ENCODE measurements around the gene DCAF10. TPM values are rescaled to one million over a fixed set of nuclear protein-coding genes. Genes with fewer than 3 reads are reported as not detected.
"Not testable (repeated sequence)": the region's sequence is repeated elsewhere in the genome, so short reads cannot be mapped to it uniquely, and the experiment has no call there.

DCAF10 gene
- total and polyA plus RNA-seq, 2 donors (not counting 1 experiment from before 2014, with no cell fraction given) = 9.5 to 22.1 TPM

DNA sequence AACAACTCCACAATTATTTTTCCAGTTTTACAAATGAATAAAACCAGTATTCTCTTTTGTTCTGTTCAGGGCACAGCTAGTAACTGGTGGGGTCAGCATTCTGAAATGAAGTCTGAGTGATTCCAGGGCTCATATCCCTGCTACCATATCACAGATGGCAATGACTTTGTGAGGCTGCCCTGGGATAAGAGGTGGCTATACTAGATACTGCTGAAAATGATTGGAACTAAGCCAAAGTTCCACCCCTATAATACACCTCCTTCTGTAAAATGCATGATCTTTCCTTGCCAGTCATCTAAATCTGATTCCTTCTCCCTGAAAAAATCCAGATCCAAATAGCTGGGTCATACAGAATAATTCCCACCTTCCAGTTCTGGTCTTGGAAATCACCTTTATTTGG, 88.9 kb downstream of the DCAF10 start:
- H3K9ac ChIP-seq (ENCODE audit: low read length) = no peak overlapping the region
- H3K27ac ChIP-seq (ENCODE audit: low read length in 2 of 2) = no peak overlapping the region
- H3K4me1 ChIP-seq (ENCODE audit: control insufficient read depth in 2 of 2, insufficient read depth in 2 of 2, low read length in 2 of 2) = no peaks in the 10 kb centered on the region
- intact Hi-C loops (cut with micrococcal nuclease) = no loop called here
- no peaks in the 10 kb centered on the region for H3K27me3 Mint-ChIP-seq
- no peak overlapping the region for H3K27ac Mint-ChIP-seq
- peaks cover 3% of the 10 kb centered on the region for H3K9me3 Mint-ChIP-seq (ENCODE audit: insufficient read depth)
- H3K4me3 ChIP-seq (ENCODE audit: control extremely low read depth in 1 of 5, extremely low read depth in 1 of 5, insufficient read depth in 1 of 5, low read depth in 2 of 5, low read length in 4 of 5) = no peak overlapping the region
- peaks cover 7% of the 10 kb centered on the region for H4K20me1 ChIP-seq (ENCODE audit: control insufficient read depth, insufficient read depth, low read length, poor library complexity, severe bottlenecking)
- no peak overlapping the region for H2AFZ ChIP-seq (ENCODE audit: insufficient read depth, low read depth, low read length, poor library complexity, severe bottlenecking)
- ChIA-PET CTCF (no interaction called here), POLR2A (no interaction called here)
- no peak overlapping the region for H3K4me3 Mint-ChIP-seq
- H3K4me2 ChIP-seq (replicated peaks; ENCODE audit: low read depth, low read length, poor library complexity, severe bottlenecking) = no peak overlapping the region
- no peak for TF ChIP-seq EZH2 (IDR thresholded peaks at IDR 0.05; ENCODE audit: borderline replicate concordance, insufficient read depth, low read depth, low read length, poor library complexity, severe bottlenecking)
- TF ChIP-seq, protein P1, sequence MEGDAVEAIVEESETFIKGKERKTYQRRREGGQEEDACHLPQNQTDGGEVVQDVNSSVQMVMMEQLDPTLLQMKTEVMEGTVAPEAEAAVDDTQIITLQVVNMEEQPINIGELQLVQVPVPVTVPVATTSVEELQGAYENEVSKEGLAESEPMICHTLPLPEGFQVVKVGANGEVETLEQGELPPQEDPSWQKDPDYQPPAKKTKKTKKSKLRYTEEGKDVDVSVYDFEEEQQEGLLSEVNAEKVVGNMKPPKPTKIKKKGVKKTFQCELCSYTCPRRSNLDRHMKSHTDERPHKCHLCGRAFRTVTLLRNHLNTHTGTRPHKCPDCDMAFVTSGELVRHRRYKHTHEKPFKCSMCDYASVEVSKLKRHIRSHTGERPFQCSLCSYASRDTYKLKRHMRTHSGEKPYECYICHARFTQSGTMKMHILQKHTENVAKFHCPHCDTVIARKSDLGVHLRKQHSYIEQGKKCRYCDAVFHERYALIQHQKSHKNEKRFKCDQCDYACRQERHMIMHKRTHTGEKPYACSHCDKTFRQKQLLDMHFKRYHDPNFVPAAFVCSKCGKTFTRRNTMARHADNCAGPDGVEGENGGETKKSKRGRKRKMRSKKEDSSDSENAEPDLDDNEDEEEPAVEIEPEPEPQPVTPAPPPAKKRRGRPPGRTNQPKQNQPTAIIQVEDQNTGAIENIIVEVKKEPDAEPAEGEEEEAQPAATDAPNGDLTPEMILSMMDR (IDR thresholded peaks at IDR 0.05) = no peak
- DNase-seq (no peak), ATAC-seq (ENCODE audit: low read depth) (no peak)
- no peaks in the 10 kb centered on the region for H3K4me1 Mint-ChIP-seq
- no peaks in the 10 kb centered on the region for H3K27me3 ChIP-seq (replicated peaks in 1 of 4; ENCODE audit: control extremely low read depth in 1 of 4, control insufficient read depth in 3 of 4, insufficient read depth in 4 of 4, low read length in 3 of 4)
- H3K36me3 ChIP-seq (replicated peaks in 1 of 2; ENCODE audit: control extremely low read depth in 1 of 2, control insufficient read depth in 1 of 2, extremely low read depth in 1 of 2, insufficient read depth in 2 of 2, low read length in 1 of 2) = peaks cover 9 to 27% of the 10 kb centered on the region in 2 experiments
- no peaks in the 10 kb centered on the region for H3K79me2 ChIP-seq (ENCODE audit: control insufficient read depth, insufficient read depth, low read length)
- peaks cover 0 to 3% (median 0%) of the 10 kb centered on the region in 3 donors for H3K9me3 ChIP-seq (ENCODE audit: control extremely low read depth in 1 of 3, control insufficient read depth in 2 of 3, insufficient read depth in 1 of 3, low read length in 2 of 3)

DNA sequence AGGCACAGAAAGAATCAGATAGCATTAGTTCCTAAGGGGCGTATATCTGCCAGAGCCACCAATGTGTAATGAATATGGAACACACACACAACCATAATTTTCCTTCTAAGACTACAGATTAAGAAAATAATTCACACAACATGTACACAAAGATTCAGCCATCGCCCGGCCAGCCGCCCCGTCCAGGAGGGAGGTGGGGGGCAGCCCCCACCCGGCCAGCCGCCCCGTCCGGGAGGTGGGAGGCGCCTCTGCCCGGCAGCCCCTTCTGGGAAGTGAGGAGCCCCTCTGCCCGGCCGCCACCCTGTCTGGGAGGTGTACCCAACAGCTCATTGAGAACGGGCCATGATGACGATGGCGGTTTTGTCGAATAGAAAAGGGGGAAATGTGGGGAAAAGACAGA, 90.4 kb downstream of the DCAF10 start:
- H3K4me1 ChIP-seq (ENCODE audit: control insufficient read depth in 2 of 2, insufficient read depth in 2 of 2, low read length in 2 of 2); H3K4me1 Mint-ChIP-seq; H3K9me3 ChIP-seq (ENCODE audit: control extremely low read depth in 1 of 3, control insufficient read depth in 2 of 3, insufficient read depth in 1 of 3, low read length in 2 of 3); H3K27ac ChIP-seq (ENCODE audit: low read length in 2 of 2); H3K9me3 Mint-ChIP-seq (ENCODE audit: insufficient read depth); CTCF ChIA-PET; H3K4me2 ChIP-seq (replicated peaks; ENCODE audit: low read depth, low read length, poor library complexity, severe bottlenecking); H4K20me1 ChIP-seq (ENCODE audit: control insufficient read depth, insufficient read depth, low read length, poor library complexity, severe bottlenecking); H3K27me3 ChIP-seq (replicated peaks in 1 of 4; ENCODE audit: control extremely low read depth in 1 of 4, control insufficient read depth in 3 of 4, insufficient read depth in 4 of 4, low read length in 3 of 4); H3K9ac ChIP-seq (ENCODE audit: low read length); intact Hi-C loops (cut with micrococcal nuclease); H3K27me3 Mint-ChIP-seq; H3K27ac Mint-ChIP-seq; H3K79me2 ChIP-seq (ENCODE audit: control insufficient read depth, insufficient read depth, low read length); ATAC-seq (ENCODE audit: low read depth); H3K4me3 Mint-ChIP-seq; DNase-seq; H3K4me3 ChIP-seq (ENCODE audit: control extremely low read depth in 1 of 5, extremely low read depth in 1 of 5, insufficient read depth in 1 of 5, low read depth in 2 of 5, low read length in 4 of 5); H2AFZ ChIP-seq (ENCODE audit: insufficient read depth, low read depth, low read length, poor library complexity, severe bottlenecking); POLR2A ChIA-PET: not testable (repeated sequence)
- 100% methylated on average over 9 of the region's 17 CpGs for WGBS (ENCODE audit: insufficient coverage)
- H3K36me3 ChIP-seq (replicated peaks in 1 of 2; ENCODE audit: control extremely low read depth in 1 of 2, control insufficient read depth in 1 of 2, extremely low read depth in 1 of 2, insufficient read depth in 2 of 2, low read length in 1 of 2) = peaks cover 13 to 28% of the 10 kb centered on the region in 2 experiments

All from B cell (primary cell).